Stimulated activated CD8-positive, alpha-beta memory T cell treated with anti-CD3 and anti-CD28 coated beads, Interleukin-4, amount 100 ng/mL, for 24 hours (primary cell): Measurements from ENCODE around the gene SRGAP3.
"Not testable (repeated sequence)": the region's sequence is repeated elsewhere in the genome, so short reads cannot be mapped to it uniquely, and the experiment has no call there.

Source experiments
- DNase-seq: peaks from one replicate; pipeline ENCODE4 v3.0.0-alpha.2; 2020; ENCODE audit warnings: low read depth

SRGAP3 gene

DNA sequence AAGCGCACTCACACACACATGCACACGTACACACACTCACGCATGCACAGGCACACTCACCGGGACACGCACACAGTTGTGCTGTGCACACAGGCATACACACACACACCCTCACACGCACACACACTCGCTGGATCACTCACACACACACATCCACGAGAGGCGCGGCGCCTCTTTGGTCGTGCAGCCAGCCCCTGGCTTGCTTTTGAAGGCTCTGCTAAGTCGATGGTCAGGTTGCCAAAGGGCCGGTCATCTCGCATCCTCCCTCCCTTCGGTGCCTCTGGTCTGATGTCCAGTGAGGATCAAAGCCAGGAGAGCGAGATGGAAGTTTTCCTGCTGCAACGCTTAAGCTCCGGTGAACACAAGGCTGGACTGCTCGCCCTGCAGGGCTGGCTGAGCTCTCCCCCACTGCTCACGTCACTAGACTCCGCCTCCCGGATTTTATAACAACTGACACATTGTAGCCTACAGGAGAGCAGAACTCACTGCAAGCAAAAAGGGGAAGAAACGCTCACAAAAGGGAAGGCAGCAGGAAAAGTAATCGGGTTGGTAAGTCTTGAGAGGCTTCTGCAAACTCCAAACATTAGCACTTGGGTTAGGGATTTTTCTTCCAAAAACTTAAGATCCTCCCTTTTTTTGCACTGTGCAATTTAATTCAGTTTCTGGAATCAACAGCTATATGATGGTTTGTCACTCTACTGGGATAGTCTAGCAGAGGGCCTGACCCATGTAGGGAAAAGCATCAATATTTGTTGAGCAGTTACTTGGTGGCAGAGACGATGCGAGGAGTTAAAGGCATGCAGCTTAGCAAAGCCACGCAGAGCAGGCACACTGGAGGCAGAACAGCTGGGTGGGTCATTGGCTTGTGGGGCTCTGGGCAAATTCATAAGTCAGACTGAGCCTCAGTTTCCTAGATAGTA is at the start of gene SRGAP3:
TSS of gene SRGAP3 (minus strand) at position 374 of the 920 bp plus-strand sequence. CDS start 695 bp downstream, outside the sequence.
- DNase-seq: peak; percentile 60

GRCh38 chr3:9298236-9298635 is 48.8 kb upstream of the SRGAP3 start:
- DNase-seq: no peak

- DNase-seq: no peak
Measured at GRCh38 chr3:9296241-9296640, 46.8 kb upstream of the SRGAP3 start.

DNA sequence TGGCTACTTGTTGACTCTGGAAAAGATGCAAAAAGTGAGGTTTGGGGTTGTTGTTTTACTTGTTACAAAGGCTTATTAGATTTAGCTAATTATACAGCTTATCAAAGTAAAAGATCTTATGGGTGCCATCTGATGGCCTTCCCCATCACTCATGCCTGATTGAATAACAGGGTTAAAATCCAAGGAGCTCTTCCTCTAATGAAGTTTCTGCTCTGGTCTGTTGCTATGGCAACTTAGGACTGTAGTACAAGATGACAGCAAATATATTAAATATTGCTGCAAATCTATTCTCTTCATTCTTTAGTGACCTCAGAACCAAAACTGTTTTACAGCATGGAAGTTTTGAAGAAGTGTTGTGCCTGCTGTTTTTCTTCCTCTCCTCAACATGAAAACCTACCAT is 45.6 kb upstream of the SRGAP3 start:
- no peak for DNase-seq

GRCh38 chr3:9293953-9294352 is 44.5 kb upstream of the SRGAP3 start:
- DNase-seq: not testable (repeated sequence)

DNA sequence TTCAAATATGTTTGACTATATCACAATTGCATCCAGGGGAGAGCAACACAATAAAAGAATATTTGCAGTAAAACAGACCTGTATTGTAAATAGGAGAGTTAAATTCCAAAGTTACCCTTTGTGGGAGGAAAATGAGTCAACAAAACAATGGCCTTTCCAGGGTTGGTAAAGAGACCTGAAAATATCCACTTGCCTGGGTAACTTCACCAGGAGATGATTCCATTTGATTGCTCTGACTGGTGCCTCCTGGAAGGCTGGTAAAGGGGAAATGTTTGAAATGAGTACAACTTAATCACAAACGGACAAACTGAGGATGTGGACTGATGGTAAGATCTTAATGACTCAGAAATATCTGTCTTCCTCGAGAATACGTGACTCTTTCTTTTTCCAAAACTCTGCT is 43.6 kb upstream of the SRGAP3 start:
- DNase-seq: no peak

DNA sequence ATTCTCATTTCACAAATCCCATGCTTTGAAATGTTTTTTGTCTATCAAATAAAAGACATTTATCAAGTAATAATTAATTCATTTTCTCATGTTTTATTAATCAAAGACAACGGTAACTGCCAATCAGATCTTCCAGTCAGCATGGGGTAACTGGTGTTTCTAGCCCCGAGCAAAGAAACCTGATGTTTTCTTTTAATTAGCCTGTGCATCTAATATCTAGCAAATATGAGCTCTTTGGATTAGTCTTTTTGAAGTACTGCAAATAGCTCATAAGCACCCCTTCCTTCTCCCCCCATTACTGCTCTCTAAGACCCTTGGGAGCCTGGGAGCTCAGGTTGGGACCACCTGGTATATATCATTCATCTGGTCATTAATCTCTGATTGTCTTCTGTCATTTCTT is 43.1 kb upstream of the SRGAP3 start:
- DNase-seq: no peak

DNA sequence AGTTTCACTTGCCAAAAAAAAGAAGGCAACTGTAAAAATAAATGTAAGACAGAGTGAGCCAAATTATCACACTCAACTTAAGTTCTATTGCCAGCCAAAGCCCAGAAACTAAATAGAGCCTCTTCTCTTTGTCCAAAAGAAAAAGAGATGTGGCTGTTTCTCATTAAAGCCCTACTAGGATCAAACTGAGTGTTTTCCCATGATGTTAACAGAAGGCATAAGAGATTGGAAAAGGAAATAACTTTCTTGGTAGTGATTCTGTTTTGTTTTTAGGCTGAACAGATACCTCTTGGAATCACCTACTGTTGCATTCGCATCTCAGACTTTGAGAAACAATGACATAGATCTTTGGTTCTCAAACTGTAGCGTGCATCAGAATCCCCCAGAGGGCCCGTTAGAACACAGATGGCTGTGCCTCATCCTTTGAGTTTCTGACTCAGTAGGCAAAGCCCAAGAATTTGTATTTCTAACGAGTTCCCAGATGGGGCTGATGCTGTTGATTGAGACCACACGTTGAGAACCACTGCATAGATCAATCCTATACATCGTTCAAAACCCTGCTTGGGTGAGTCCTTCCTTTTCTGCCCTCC is 42.5 kb upstream of the SRGAP3 start:
- no peak for DNase-seq

DNA sequence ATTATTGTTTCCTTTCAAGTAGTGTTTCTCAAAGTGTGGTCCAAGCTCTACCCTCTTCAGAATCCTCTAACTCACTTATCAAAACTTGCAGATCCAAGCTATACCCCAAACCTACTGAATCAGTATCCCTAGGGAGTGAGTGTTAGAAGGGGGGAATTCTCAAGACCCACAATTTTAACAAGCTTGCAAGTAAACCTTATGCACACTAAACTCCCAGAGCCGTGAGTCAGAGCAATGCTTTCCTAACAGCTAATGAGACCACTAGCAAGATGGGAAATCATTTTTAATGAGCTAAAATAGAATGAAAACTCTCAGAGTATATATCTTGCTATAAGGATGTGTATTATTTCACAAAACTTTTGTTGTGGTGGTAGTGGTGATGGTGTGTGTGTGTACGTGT is 41.1 kb upstream of the SRGAP3 start:
- no peak for DNase-seq

GRCh38 chr3:9281533-9281932 is 32.1 kb upstream of the SRGAP3 start:
- not testable (repeated sequence) for DNase-seq

- DNase-seq: no peak
Measured at GRCh38 chr3:9280451-9281219, 31.2 kb upstream of the SRGAP3 start.

DNA sequence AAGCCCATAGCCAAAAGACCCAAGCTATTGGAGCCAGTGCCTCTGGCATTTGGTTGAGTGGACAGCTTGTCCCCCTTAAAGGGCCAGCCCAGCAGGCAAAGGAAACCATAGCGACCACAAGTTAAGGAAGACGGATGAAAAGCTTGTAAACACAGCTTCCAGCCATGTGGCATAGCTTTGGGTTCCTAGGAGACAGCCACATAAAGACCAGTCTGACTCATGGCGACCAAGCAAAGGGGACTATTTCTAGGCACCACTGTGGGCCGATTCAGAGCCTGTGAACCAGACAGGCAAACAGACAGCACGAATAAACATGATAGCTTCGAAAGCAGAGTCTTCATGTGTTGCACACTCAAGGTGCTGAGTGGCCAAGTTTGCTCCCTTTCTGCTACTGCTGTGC is 30.5 kb upstream of the SRGAP3 start:
- DNase-seq: no peak

DNA sequence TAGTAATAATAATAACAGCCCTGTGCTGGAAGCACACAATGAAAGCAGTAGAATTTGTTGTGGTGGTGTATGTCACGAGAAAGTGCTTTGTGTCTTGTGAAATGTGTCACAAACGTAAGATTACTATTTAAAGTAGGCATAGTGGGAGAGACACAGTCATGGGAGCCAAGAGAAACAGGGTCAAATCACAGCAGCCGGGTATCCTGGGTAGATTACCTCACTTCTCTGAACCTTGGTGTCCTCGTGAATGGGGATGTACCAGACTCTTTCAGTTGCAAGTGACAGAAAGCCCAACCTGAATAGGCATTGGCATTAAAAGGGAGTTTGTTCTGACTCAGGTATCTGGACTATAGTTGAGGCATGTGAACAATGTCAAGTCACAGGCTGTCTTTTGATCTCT is 29.1 kb upstream of the SRGAP3 start:
- no peak for DNase-seq

- no peak for DNase-seq
Measured at GRCh38 chr3:9278085-9278484, 28.6 kb upstream of the SRGAP3 start.

DNA sequence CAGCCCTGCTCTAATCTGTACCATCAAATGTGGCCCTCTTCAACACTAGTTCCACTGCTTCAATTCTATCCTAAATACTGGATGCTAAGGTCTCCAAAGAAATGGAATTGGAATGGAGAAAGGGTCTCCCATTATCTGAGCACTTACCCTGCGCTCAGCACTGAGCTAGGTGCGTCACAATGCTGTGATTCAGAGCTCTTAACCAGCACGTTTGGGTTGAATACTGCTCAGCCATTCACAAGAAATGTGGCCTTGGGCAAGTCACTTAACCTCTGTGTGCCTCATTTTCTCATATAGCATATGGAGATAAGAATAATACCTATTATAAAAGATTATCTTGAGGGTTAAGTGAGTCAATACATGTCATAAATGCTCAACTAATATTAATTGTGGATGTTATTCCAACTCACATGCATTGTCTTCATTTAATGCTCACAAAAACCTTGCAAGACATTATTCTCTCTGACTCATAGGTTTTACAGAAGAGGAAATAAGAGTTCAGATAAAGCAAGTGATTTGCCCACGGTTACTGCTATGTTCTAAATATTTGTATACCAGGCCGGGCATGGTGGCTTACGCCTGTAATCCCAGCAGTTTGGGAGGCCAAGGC is 27.4 kb upstream of the SRGAP3 start:
- DNase-seq: no peak

GRCh38 chr3:9271903-9272302 is 22.5 kb upstream of the SRGAP3 start:
- no peak for DNase-seq

- no peak for DNase-seq
Measured at GRCh38 chr3:9270704-9271103, 21.3 kb upstream of the SRGAP3 start.

DNA sequence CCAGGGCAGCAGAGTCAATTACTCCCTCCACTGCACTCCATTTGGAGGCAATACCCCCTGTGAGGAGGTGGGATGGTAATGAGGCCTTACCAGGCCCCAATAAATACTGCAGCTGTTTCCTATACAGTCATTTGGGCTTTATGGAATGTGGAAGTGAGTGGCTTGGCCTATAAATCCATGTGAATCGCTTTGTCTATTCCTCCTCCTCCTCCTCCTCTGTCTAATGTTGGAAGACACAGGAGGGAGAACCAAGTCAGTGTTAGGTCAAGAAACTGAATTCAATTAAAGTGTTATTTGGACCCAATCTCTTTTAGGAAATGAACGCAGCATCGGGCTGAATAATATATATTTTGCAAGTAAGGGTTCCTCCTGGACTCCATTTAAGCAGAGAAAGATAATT is 17.3 kb upstream of the SRGAP3 start:
- no peak for DNase-seq

DNA sequence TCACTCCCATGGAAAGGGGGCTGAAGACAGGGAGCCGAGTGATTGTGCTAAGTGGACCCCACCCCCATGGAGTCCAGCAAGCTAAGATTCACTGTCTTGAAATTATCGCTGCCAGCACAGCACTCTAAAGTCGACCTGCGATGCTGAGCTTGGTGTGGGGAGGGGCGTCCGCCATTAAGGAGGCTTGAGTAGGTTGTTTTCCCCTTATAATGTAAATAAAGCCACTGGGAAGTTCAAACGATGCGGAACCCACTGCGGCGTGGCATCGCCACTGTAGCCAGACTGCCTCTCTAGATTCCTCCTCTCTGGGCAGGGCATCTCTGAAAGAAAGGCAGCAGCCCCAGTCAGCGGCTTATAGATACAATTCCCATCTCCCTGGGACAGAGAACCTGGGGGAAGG is 10.9 kb upstream of the SRGAP3 start:
- DNase-seq: no peak

- no peak for DNase-seq
Measured at GRCh38 chr3:9257092-9257491, 7.6 kb upstream of the SRGAP3 start.

DNA sequence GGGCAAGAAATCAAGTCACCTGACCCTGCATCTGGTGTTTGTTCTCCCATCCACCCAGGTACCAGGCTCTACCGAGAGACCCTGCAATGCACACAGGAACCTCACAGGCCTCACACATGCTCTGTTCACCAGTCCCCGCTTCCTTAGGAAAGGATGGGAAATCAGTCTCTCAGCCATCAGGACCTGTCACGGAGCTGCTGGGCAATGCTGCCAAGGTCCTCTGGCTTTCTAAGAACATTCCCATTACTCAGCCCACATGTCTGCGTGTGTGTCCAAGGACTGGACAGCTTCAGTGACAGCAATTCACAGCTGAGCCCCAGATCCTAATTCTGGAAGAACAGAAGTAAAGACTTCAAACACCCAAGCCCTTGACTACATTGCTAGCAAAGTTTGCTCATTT is 6.5 kb upstream of the SRGAP3 start:
- DNase-seq: no peak

- no peak for DNase-seq
Measured at GRCh38 chr3:9254764-9255163, 5.3 kb upstream of the SRGAP3 start.
